ENCODE data around the gene MAPK8.

MAPK8 gene

GRCh38 chr10:48302515-48303476, 3.7 kb upstream of the MAPK8 start:
- TF ChIP-seq TAF1 (IDR thresholded peaks at IDR 0.05; ENCODE audit: low read depth) = no peak
- TF ChIP-seq USF1 (IDR thresholded peaks at IDR 0.05) = no peak
- no peak for TF ChIP-seq TCF12 (IDR thresholded peaks at IDR 0.05; ENCODE audit: low read depth)
- TF ChIP-seq, protein P1, sequence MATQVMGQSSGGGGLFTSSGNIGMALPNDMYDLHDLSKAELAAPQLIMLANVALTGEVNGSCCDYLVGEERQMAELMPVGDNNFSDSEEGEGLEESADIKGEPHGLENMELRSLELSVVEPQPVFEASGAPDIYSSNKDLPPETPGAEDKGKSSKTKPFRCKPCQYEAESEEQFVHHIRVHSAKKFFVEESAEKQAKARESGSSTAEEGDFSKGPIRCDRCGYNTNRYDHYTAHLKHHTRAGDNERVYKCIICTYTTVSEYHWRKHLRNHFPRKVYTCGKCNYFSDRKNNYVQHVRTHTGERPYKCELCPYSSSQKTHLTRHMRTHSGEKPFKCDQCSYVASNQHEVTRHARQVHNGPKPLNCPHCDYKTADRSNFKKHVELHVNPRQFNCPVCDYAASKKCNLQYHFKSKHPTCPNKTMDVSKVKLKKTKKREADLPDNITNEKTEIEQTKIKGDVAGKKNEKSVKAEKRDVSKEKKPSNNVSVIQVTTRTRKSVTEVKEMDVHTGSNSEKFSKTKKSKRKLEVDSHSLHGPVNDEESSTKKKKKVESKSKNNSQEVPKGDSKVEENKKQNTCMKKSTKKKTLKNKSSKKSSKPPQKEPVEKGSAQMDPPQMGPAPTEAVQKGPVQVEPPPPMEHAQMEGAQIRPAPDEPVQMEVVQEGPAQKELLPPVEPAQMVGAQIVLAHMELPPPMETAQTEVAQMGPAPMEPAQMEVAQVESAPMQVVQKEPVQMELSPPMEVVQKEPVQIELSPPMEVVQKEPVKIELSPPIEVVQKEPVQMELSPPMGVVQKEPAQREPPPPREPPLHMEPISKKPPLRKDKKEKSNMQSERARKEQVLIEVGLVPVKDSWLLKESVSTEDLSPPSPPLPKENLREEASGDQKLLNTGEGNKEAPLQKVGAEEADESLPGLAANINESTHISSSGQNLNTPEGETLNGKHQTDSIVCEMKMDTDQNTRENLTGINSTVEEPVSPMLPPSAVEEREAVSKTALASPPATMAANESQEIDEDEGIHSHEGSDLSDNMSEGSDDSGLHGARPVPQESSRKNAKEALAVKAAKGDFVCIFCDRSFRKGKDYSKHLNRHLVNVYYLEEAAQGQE (IDR thresholded peaks at IDR 0.05; ENCODE audit: low read depth) = peak; percentile 41; the same call in 1 of the 2 replicates

DNA sequence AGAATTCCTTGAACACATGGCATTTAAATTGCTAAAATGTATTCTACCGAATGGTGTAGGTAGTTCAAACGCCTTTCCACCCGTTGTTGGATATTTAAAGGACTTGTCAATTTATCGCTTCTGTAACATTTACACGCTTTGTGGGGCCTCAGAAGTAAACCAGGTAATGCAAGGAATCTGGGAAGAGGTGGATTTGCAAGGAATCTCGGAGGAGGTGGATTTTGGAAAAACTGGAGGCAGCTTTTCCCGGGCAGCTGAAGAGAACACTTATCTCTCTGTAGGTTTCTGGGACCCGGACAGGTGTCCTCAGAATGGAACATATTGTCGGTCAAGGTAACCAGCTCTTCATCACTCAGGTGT, 592 bp upstream of the MAPK8 start:
- TF ChIP-seq TAF1 (IDR thresholded peaks at IDR 0.05; ENCODE audit: low read depth) (no peak), YY1 (IDR thresholded peaks at IDR 0.05; ENCODE audit: low read depth) (no peak), FOXM1 (IDR thresholded peaks at IDR 0.05; ENCODE audit: borderline replicate concordance, low read depth) (no peak), MAX (IDR thresholded peaks at IDR 0.05) (no peak), USF1 (IDR thresholded peaks at IDR 0.05) (no peak), NFIC (IDR thresholded peaks at IDR 0.05) (no peak), RAD21 (IDR thresholded peaks at IDR 0.05; ENCODE audit: low read depth) (no peak), ZBTB7A (IDR thresholded peaks at IDR 0.05; ENCODE audit: low read depth) (no peak), EP300 (IDR thresholded peaks at IDR 0.05; ENCODE audit: borderline replicate concordance) (no peak), CEBPB (IDR thresholded peaks at IDR 0.05) (no peak), TEAD4 (IDR thresholded peaks at IDR 0.05) (no peak), EGR1 (IDR thresholded peaks at IDR 0.05) (no peak), CREB1 (IDR thresholded peaks at IDR 0.05; ENCODE audit: low read depth) (no peak), TCF12 (IDR thresholded peaks at IDR 0.05; ENCODE audit: low read depth) (no peak)
- TF ChIP-seq, protein P1 (IDR thresholded peaks at IDR 0.05; ENCODE audit: low read depth) = no peak

GRCh38 chr10:48306870-48307710, 613 bp downstream of the MAPK8 start:
- TF ChIP-seq TCF12 (IDR thresholded peaks at IDR 0.05; ENCODE audit: low read depth) (no peak), EGR1 (IDR thresholded peaks at IDR 0.05) (peak; percentile 66), ZBTB7A (IDR thresholded peaks at IDR 0.05; ENCODE audit: low read depth) (0 out of 2 replicates have a peak, but pooled peaks have one; percentile 29), FOXM1 (IDR thresholded peaks at IDR 0.05; ENCODE audit: borderline replicate concordance, low read depth) (no peak)

- TF ChIP-seq EGR1 (IDR thresholded peaks at IDR 0.05) = no peak
- no peak for TF ChIP-seq EP300 (IDR thresholded peaks at IDR 0.05; ENCODE audit: borderline replicate concordance)
- no peak for TF ChIP-seq MAX (IDR thresholded peaks at IDR 0.05)
- no peak for TF ChIP-seq RAD21 (IDR thresholded peaks at IDR 0.05; ENCODE audit: low read depth)
- TF ChIP-seq YY1 (IDR thresholded peaks at IDR 0.05; ENCODE audit: low read depth) = no peak
- TF ChIP-seq, protein P1 (IDR thresholded peaks at IDR 0.05; ENCODE audit: low read depth) = no peak
- TF ChIP-seq TAF1 (IDR thresholded peaks at IDR 0.05; ENCODE audit: low read depth) = no peak
- no peak for TF ChIP-seq CEBPB (IDR thresholded peaks at IDR 0.05)
- TF ChIP-seq TCF12 (IDR thresholded peaks at IDR 0.05; ENCODE audit: low read depth) = no peak
These were observed 1.2 kb downstream of the MAPK8 start for GRCh38 chr10:48307711-48308018.

Data from Ishikawa (cell line).